KG1 (cell line): Measurements from ENCODE around the gene SETD1A.
"Not testable (repeated sequence)": the region's sequence is repeated elsewhere in the genome, so short reads cannot be mapped to it uniquely, and the experiment has no call there.

ENCODE experiments used
- DNase-seq: peaks from one replicate; lab custom pipeline; 2025; lab: John Stamatoyannopoulos, UW

SETD1A gene

DNA sequence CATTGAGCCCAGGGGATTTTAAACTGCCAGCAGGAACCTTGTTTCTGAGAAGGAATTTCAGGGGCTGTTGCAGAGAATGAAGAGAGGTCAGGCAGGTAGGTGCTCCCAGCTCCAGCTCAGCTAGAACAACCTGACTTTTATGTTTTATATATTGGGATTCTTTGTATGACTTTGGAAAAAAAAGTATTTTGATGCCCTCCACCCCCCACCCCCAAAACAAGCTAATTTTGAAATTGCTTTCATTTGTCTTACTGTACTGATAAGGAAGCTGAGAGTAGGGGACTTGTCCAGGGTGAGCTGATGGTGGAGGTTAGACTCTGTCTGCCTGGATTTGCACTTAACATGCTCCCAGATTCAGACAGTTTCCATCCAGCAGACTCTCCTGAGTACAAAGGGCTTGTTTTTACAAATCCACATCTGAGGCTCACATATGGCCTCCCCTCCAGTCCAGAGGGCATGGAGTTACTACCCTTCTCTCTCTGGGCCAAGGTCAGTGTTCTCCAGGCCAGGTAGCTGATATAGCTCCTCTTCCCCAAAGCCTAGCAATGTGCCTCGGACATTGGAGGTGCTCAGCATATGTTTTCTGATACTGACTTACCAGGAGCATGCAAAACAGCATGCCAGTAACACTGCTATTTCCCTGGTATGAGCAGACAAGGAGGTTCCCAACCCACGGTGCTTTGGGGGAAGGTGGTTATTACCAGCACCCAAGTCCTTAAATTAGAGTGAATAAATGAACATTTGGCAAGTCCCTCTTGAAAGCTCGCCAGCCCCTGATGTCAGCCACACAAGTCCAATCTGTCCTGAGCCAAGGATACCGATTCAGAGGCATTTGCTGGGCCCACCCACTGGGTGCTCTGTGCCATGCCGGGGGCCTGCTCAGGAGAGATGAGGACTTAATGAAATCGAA, 41.6 kb downstream of the SETD1A start:
- DNase-seq: no peak

DNA sequence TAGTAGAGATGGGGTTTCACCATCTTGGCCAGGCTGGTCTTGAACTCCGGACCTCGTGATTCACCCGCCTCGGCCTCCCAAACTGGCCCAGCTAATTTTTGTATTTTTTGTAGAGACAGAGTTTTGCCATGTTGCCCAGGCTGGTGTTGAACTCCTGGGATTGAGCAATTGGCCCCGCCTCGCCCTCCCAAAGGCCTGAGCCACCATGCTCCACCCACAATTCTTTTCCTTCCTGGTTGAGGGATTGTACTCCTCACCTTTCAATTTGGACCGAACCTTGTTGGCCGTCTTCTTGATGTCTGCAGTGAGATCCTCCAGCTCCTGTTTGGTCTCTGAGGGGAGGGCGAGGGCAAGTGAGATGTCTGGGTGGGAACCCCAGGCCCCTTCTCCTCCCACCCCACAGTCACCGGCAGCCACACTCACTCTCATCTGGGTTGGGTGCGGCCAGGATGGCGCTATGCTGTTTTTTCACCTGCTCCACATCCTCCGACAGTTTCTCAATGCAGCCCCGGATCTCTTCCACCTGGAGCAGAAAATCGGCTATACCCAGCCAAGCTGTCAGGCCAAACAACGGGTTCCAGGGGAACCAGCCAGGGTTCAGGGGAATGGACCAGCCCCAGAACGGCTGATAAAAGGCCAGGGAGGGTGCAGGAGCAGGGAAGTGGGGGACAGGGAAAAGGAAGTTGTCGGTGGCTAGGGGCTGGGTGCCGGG, 43.3 kb downstream of the SETD1A start:
- no peak for DNase-seq

- DNase-seq: no peak
Observed at GRCh38 chr16:31001507-31002249, 44.1 kb downstream of the SETD1A start.

- DNase-seq: no peak
Observed at GRCh38 chr16:31002250-31002700, 44.7 kb downstream of the SETD1A start.

GRCh38 chr16:31002862-31003341, 45.3 kb downstream of the SETD1A start:
- no peak for DNase-seq

DNA sequence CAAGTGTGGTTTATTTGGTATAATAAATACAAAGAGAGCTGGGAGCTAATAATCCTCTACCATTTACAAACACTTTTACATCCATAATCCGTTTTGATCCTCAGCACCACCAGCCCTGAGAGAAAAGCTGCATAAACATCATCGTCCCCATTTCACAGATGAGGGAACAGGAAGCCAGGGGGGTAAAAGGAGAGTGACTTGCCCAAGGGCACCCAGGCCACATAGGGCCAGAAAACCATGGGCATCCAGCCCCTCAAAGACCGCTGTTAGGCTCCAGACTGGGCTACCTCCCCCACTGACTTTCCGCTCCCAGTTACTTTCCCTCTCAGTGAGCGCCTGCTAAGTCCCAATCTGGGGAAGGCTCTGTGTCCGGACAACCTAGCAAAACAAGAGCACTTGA, 46.2 kb downstream of the SETD1A start:
- DNase-seq: no peak

- DNase-seq: no peak
Observed at GRCh38 chr16:31004658-31005057, 47.1 kb downstream of the SETD1A start.

DNA sequence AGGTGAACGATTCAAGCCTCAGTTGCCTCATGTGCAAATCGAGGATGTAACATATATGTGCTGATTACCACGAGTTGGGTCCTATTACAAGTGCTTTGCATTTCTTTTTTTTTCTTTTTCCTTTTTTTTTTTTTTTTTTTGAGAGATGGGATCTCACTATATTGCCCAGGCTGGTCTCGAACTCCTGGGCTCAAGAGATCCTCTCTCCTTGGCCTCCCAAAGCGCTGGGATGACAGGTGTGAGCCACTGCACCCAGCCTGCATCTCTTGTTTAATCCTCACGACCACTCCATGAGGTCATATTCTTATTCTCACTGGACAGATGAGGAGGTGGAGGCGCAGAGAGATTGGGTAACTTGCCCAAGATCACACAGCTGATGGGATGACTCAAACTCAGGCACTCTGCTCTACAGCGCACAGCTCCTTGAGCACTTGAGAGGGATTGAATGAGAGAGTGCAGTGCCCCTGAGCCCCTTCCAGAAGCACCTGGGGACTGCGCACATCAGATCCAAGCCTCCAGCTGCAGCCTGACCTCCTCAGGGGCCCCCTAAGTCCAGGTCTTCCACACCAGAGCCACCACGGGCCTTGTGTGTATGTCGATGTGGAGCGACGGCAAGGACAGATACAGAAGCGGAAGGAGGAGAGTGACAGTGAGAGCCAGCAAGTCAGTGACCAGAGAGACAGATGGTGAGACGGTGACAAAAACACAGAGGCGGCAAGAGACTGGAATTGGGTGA, 48.0 kb downstream of the SETD1A start:
- DNase-seq: no peak

DNA sequence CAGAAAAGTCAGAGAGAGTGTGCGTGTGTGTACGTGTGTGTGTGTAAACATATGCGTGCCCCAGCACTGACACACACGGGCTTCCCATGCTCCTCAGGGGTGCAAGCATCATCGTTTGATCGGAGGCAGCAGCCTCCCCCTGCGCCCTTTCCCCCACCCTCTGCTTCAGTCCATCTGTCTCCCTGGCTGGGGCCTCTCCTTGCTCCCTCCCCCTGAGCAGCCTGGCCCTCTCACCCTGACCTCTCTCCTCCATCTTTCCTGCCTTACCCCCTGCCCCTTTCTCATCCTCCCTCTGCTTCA, 48.5 kb downstream of the SETD1A start:
- no peak for DNase-seq

- no peak for DNase-seq
Observed at GRCh38 chr16:31006589-31006988, 49.0 kb downstream of the SETD1A start.

- DNase-seq: no peak
Observed at GRCh38 chr16:31007684-31008083, 50.1 kb downstream of the SETD1A start.

DNA sequence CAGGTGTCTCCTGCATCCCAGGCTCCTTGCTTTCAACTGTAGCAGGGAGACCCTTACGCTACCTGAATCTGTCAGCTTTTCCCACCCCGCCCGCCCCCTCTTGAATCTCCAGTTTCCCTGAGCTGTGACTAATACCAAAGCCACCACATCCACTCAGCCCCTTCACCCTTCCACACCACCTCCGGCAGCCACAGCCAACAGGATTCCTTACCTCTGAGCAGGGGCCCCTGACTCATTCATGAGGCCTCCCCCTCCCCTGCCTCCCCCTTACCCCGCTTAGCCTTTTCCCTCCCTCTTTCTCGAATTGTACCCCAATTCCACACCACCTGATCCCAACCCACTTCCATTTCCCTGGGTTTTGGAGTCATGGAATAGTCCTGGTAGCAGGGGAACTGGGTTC, 50.6 kb downstream of the SETD1A start:
- DNase-seq: no peak

DNA sequence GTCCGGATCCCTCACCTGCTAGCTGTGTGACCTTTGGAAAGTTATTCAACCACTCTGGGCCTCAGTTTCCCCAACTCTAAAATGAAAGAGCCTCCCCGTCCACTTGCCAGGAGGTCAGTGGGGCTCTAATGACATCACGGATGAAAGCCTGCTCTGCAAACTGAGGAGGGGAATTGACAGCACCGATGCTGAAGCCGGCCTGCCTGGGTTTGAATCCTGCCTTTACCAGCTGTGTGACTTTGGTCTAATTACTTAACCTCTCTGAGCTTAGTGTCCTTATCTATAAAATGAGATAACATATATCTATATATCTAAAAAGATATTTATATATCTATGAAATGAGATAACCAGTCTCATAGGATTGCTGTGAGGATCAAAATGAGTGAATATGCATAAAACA, 51.0 kb downstream of the SETD1A start:
- DNase-seq: no peak

- no peak for DNase-seq
Observed at GRCh38 chr16:31009120-31009519, 51.6 kb downstream of the SETD1A start.

DNA sequence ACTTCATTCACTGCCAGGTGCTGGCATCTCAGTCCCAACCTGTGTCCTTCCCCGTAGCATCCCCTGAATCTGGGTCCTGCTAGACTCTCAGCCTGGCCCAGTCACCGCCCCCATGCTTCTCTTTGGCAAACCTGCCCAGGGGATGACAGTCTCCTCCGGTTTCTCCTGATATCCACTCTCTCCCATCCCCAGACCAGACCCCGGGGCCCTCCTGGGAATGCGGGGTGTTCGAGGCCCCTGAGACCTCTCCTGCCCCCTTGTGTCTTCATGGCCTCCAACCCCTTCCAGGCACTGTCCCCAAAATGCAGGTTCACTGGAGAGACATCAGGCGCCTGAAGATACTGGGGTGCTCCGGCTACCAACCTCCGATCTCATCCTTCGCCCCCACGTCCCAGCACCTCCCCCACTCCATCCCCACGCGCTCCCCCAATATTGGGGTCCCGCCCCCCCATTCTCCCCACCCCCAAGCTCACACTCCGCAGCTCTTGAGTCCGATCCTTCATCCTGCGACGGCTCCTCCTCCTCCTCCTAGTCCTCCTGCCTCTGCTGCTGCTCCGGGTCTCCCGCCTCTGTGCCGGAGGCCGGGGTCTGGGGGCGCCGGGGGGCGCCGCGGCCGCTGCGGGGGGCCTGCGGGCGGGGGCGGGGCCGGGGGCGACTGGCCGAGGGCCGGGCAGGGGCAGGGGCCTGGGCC, 52.5 kb downstream of the SETD1A start:
- no peak for DNase-seq

DNA sequence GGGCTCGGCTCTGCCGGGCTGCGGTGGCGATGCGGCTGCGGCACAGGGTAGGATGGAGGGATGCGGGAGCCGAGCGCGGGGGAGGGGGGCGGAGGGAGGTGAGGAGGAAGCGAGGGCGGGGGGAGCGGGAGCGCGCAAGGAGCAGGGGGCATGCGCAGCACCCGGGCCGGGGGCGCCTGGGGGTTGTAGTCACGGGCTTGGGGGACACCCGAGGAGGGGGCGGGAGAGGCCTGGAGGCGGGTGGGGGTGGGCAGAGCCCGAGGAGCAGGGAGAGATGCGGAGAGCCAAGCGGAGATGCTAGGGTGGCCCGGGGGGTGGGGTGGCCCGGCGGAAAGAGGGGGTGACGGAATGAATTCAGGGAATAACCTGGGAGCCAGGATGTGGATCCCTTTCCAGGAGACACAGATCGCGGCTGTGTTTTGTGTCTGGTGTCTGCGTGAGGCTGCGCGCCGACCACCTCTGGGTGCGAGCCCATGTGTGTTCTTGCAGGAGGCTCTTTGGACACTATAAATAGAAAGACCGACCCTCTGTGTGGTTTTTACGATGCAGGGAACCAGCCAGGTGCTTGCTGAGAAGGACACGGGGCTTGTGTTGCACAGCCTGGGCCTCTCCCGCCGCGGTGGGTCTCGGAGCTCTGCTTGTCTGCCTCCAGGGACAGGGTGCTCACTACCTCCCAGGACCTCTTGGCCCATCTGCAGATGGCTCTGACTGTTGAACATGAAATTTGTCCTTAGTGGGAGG, 53.2 kb downstream of the SETD1A start, which contains the start of gene STX1B:
TSS of gene STX1B (minus strand) at position 54 of the 741 bp plus-strand sequence. CDS start 242 bp downstream, outside the sequence.
- no peak for DNase-seq

DNA sequence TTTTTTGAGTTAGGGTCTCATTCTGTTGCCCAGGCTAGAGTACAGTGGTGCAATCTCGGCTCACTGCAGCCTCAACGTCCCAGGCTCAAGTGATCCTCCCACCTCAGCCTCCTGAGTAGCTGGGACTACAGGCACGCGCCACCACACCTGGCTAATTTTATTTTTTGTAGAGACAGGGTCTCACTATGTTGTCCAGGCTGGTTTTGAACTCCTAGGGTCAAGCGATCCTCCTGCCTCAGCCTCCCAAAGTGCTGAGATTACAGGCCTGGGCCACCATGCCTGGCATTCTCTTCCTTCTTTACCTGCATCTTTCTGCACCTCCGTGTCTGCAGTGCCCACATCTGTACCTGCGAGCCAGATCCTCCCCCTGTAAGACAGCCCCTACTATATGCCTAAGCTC, 54.3 kb downstream of the SETD1A start:
- DNase-seq: not testable (repeated sequence)

DNA sequence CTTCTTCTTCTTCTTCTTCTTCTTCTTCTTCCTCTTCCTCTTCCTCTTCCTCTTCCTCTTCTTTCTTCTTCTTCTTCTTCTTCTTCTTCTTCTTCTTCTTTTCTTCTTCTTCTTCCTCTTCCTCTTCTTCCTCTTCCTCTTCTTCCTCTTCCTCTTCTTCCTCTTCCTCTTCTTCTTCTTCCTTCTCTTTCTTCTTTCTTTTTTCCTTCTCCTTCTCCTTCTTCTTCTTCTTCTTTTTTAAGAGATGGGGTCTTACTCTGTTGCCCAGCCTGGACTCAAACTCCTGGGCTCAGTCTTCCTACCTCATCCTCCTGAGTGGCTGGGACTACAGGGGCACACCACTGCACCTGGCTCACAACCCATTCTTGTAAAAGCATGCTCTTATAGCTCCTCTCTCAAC, 55.7 kb downstream of the SETD1A start:
- DNase-seq: not testable (repeated sequence)

DNA sequence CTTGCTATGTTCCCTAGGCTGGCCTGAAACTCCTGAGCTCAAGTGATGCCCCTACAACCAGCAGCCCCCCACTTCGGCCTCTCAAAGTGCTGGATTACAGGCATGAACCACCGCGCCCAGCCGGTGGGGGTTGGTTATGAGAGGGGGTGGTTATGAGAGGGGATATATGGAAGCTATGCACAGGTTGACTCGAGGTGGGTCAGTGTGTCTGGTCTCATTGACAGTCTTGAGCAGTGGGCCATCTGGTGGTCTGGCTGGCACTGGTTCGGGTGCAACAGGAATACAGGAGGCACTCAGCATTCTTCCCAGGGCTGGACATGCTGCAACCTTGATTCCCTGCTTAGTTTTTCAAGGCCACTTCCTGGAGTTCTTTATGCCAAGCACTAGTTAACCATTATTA, 58.5 kb downstream of the SETD1A start:
- DNase-seq: no peak

GRCh38 chr16:31017756-31018155, 60.2 kb downstream of the SETD1A start:
- not testable (repeated sequence) for DNase-seq
